GM21447 (cell line): ENCODE data around the gene COA1.
A peak's percentile ranks its signal among the peaks of the same experiment; 100 is the strongest.
"Not testable (repeated sequence)": the region's sequence is repeated elsewhere in the genome, so short reads cannot be mapped to it uniquely, and the experiment has no call there.

Source experiments
- ATAC-seq: cut with Tn5 transposase; IDR thresholded peaks from one replicate; pipeline ENCODE4 v1.9.1; 2021; ENCODE audit not compliant: unreplicated experiment

Gene COA1

GRCh38 chr7:43731494-43731893, 2.2 kb upstream of the COA1 start:
- ATAC-seq, result not testable (repeated sequence)

- peak; percentile 8 for ATAC-seq
Measured at GRCh38 chr7:43729924-43730248, 563 bp upstream of the COA1 start.

GRCh38 chr7:43727494-43727893, 1.8 kb downstream of the COA1 start:
- no peak for ATAC-seq

- no peak for ATAC-seq
Measured at GRCh38 chr7:43727003-43727402, 2.3 kb downstream of the COA1 start.

GRCh38 chr7:43726466-43726865, 2.9 kb downstream of the COA1 start:
- ATAC-seq, result no peak

GRCh38 chr7:43725251-43725650, 4.1 kb downstream of the COA1 start:
- no peak for ATAC-seq

- no peak for ATAC-seq
Measured at GRCh38 chr7:43723007-43723341, 6.3 kb downstream of the COA1 start.

GRCh38 chr7:43721193-43721806, 8.0 kb downstream of the COA1 start:
- no peak for ATAC-seq

- ATAC-seq, result no peak
Measured at GRCh38 chr7:43716598-43716997, 12.7 kb downstream of the COA1 start.

GRCh38 chr7:43715966-43716365, 13.4 kb downstream of the COA1 start:
- not testable (repeated sequence) for ATAC-seq

- no peak for ATAC-seq
Measured at GRCh38 chr7:43711503-43711902, 17.8 kb downstream of the COA1 start.

- ATAC-seq, result not testable (repeated sequence)
Measured at GRCh38 chr7:43708055-43708454, 21.3 kb downstream of the COA1 start.

GRCh38 chr7:43703573-43703972, 25.8 kb downstream of the COA1 start:
- ATAC-seq, result no peak

GRCh38 chr7:43702974-43703373, 26.3 kb downstream of the COA1 start:
- ATAC-seq, result no peak

GRCh38 chr7:43701929-43702328, 27.4 kb downstream of the COA1 start:
- ATAC-seq, result no peak

GRCh38 chr7:43701500-43701854, 27.8 kb downstream of the COA1 start:
- ATAC-seq, result no peak

GRCh38 chr7:43700646-43701499, 28.4 kb downstream of the COA1 start:
- ATAC-seq, result no peak

- no peak for ATAC-seq
Measured at GRCh38 chr7:43700059-43700501, 29.2 kb downstream of the COA1 start.

GRCh38 chr7:43698460-43699255, 30.7 kb downstream of the COA1 start:
- no peak for ATAC-seq

- no peak for ATAC-seq
Measured at GRCh38 chr7:43697690-43698089, 31.6 kb downstream of the COA1 start.

GRCh38 chr7:43695365-43695764, 34.0 kb downstream of the COA1 start:
- no peak for ATAC-seq

GRCh38 chr7:43694399-43694748, 34.9 kb downstream of the COA1 start:
- no peak for ATAC-seq
